CD4-positive, alpha-beta T cell (primary cell): ENCODE data around the gene DUOX2. TPM values are rescaled to one million over a fixed set of nuclear protein-coding genes. Genes with fewer than 3 reads are reported as not detected.
"Not testable (repeated sequence)": the region's sequence is repeated elsewhere in the genome, so short reads cannot be mapped to it uniquely, and the experiment has no call there.

Experiments
- ATAC-seq: fragments of 200-7000 bp; cut with Tn5 transposase; one replicate; pipeline ENCODE4 v1.10.0; 2022; ENCODE audit warnings: mild to moderate bottlenecking; ENCODE audit not compliant: poor library complexity
- CTCF ChIA-PET: fragments of 350-600 bp; sonication (Branson Sonifier 250); formaldehyde crosslinking; loops from one replicate; lab custom pipeline; 2021; ENCODE audit warnings: antibody characterized with exemption, inconsistent platforms; lab: Charles Lee
- POLR2A ChIA-PET: fragments of 350-600 bp; sonication (Branson Sonifier 250); formaldehyde crosslinking; loops from one replicate; lab custom pipeline; 2021; ENCODE audit warnings: antibody characterized with exemption, inconsistent platforms; lab: Charles Lee
- DNase-seq, 14 experiments: peaks; one replicate each; pipeline ENCODE4 v3.0.0-alpha.2; 2013 to 2020; ENCODE audit warnings: mixed read lengths in 2 of 14
- H3K27ac ChIP-seq, 2 donors: one replicate each; pipeline versions ENCODE4 v1.5.1 to v1.7.0; 2013; ENCODE audit warnings: low read length in 2 of 2, low read depth in 1 of 2, mild to moderate bottlenecking in 1 of 2
- H3K27me3 ChIP-seq, 2 experiments: 1 replicate in 1 of 2; 2 replicates in 1 of 2; pipeline versions ENCODE4 v1.6.1 to v1.7.0; 2013; ENCODE audit warnings: low read length in 2 of 2, control low read depth in 1 of 2, mild to moderate bottlenecking in 1 of 2, moderate library complexity in 1 of 2; ENCODE audit not compliant: insufficient read depth in 2 of 2, control insufficient read depth in 1 of 2
- H3K36me3 ChIP-seq: one replicate; pipeline ENCODE4 v1.6.1; 2013; ENCODE audit warnings: low read length, control low read depth; ENCODE audit not compliant: insufficient read depth
- H3K4me1 ChIP-seq: one replicate; pipeline ENCODE4 v1.6.1; 2013; ENCODE audit warnings: low read length, control low read depth; ENCODE audit not compliant: insufficient read depth
- H3K4me3 ChIP-seq: one replicate; pipeline ENCODE4 v1.5.1; 2013; ENCODE audit warnings: mild to moderate bottlenecking, low read length, moderate library complexity
- H3K9me3 ChIP-seq, 2 experiments: 1 replicate in 1 of 2; 2 replicates in 1 of 2; pipeline versions ENCODE4 v1.6.1 to v1.7.0; 2013; ENCODE audit warnings: low read length in 2 of 2, mild to moderate bottlenecking in 2 of 2, control low read depth in 1 of 2, moderate library complexity in 1 of 2; ENCODE audit not compliant: control insufficient read depth in 1 of 2, insufficient read depth in 1 of 2
- H3K27ac Mint-ChIP-seq: one replicate; pipeline ENCODE4 v1.8.0; 2020; ENCODE audit warnings: mixed read lengths
- H3K27me3 Mint-ChIP-seq: one replicate; pipeline ENCODE4 v1.8.0; 2021; ENCODE audit warnings: mixed read lengths
- H3K36me3 Mint-ChIP-seq: one replicate; pipeline ENCODE4 v1.8.0; 2021; ENCODE audit warnings: low read depth, mixed read lengths
- H3K4me1 Mint-ChIP-seq: one replicate; pipeline ENCODE4 v1.8.0; 2021; ENCODE audit warnings: low read depth, mixed read lengths
- H3K4me3 Mint-ChIP-seq: one replicate; pipeline ENCODE4 v1.8.0; 2020; ENCODE audit warnings: mild to moderate bottlenecking, mixed read lengths
- H3K9me3 Mint-ChIP-seq: one replicate; pipeline ENCODE4 v1.8.0; 2020; ENCODE audit warnings: mixed read lengths
- intact Hi-C, 2 experiments: fragments of 100-400 bp; cut with DNase I in 1 of 2; cut with micrococcal nuclease in 1 of 2; formaldehyde crosslinking; loops; one replicate each; pipeline versions ENCODE4 v1.15.1 to v1.9.0; 2023 to 2025; cut with DNase I, micrococcal nuclease
- total RNA-seq, 174 experiments: library from RNA in 2 of 174; stranded (reverse) in 2 of 174; gene quantifications; one replicate each; pipeline ENCODE4 v1.2.3 and lab custom pipeline; 2021 to 2026
- TF ChIP-seq, protein P1 (sequence below): fragments of 200-600 bp; IDR thresholded peaks from one replicate; pipeline ENCODE4 v1.8.0; 2022; ENCODE audit warnings: antibody characterized with exemption, mild to moderate bottlenecking

The DUOX2 gene
- total RNA-seq, 2 experiments from 2014 or later, result 0.05 to 0.08 TPM

DNA sequence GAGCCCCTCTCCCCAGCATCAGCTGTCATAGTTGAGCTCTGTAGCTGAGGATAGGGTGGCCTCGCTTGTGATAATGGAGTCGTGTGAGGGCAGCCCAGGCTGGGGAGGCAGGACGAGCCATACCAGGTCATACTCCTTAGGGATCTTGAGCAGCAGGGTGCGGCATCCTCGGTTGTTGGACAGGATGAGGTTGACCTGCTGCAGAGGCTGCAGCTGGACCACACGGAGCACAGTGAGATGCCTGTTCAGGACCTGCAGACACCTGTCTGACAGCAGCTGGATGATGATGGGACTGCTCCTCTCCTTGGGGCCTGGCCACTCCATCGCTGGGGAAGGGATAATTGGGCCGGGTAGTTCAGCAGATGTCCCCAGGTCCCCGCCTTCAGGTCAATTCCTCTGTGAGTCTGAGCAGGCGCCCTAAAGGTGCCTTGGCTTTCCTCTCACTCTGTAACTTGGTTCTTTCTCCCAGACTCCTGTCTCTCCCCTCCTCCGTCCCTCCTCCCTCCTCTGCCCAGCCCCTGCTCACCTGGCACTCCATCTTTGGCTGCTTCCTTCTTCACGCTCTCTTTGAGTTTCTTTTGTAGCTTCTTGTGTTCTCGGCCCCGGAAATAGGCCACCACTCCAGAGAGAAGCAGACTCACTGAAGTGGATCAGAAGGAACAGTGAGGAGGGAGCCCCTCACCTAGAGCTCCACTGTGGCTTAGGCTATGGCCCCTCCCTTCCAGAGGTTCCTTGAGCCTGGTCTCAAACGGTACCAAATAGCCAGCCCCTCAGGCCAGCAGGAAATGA is 7.8 kb downstream of the DUOX2 start:
- H3K4me3 ChIP-seq, result no peak overlapping the region
- peaks cover 0 to 6% of the 10 kb centered on the region in 2 experiments for H3K9me3 ChIP-seq
- ATAC-seq, result no peak
- H3K27ac ChIP-seq, result no peak overlapping the region
- Mint-ChIP-seq H3K36me3 (no peaks in the 10 kb centered on the region), H3K9me3 (no peaks in the 10 kb centered on the region), H3K4me3 (no peak overlapping the region), H3K27me3 (peaks cover 63% of the 10 kb centered on the region), H3K27ac (no peak overlapping the region), H3K4me1 (peaks cover 5% of the 10 kb centered on the region)
- intact Hi-C loops, result no loop called here
- no peak for DNase-seq
- ChIA-PET POLR2A (no interaction called here), CTCF (interaction anchor here (1.2 kb wide), 1 partner anchor 12 kb away, joined by 3 read pairs; no protein-coding TSS in a partner anchor)
- H3K36me3 ChIP-seq, result no peaks in the 10 kb centered on the region
- peaks cover 19 to 23% of the 10 kb centered on the region in 2 experiments for H3K27me3 ChIP-seq
- TF ChIP-seq, protein P1, sequence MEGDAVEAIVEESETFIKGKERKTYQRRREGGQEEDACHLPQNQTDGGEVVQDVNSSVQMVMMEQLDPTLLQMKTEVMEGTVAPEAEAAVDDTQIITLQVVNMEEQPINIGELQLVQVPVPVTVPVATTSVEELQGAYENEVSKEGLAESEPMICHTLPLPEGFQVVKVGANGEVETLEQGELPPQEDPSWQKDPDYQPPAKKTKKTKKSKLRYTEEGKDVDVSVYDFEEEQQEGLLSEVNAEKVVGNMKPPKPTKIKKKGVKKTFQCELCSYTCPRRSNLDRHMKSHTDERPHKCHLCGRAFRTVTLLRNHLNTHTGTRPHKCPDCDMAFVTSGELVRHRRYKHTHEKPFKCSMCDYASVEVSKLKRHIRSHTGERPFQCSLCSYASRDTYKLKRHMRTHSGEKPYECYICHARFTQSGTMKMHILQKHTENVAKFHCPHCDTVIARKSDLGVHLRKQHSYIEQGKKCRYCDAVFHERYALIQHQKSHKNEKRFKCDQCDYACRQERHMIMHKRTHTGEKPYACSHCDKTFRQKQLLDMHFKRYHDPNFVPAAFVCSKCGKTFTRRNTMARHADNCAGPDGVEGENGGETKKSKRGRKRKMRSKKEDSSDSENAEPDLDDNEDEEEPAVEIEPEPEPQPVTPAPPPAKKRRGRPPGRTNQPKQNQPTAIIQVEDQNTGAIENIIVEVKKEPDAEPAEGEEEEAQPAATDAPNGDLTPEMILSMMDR, result no peak
- H3K4me1 ChIP-seq, result no peaks in the 10 kb centered on the region

DNA sequence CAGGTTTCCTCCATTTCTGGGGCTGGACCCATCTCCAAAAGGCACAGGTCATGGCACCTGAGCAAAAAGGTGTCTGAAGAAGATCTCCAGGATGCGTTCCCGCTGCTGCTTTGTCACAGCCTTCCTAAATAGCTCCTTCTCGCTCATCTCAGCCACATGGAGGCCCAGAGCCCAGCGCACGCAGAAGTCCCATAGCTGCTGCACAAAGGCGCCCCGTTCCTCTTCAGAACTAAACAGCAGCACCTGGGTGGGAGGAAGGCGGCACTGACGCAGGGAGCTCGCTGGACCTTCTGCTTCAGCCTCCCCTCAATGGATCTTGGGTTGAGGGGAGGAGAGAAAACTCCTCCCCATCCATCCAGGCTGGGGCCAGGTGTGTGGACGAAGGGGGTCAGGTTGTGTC is 8.4 kb downstream of the DUOX2 start:
- H3K4me3 Mint-ChIP-seq, result no peak overlapping the region
- TF ChIP-seq, protein P1, result no peak
- H3K27me3 Mint-ChIP-seq, result peaks cover 65% of the 10 kb centered on the region
- no peak overlapping the region for H3K27ac ChIP-seq
- POLR2A ChIA-PET, result no interaction called here
- intact Hi-C loops, result no loop called here
- H3K9me3 Mint-ChIP-seq, result no peaks in the 10 kb centered on the region
- H3K27ac Mint-ChIP-seq, result no peak overlapping the region
- H3K36me3 ChIP-seq, result no peaks in the 10 kb centered on the region
- DNase-seq (no peak), ATAC-seq (no peak)
- H3K9me3 ChIP-seq, result peaks cover 0 to 6% of the 10 kb centered on the region in 2 experiments
- CTCF ChIA-PET, result interaction anchor here (1.2 kb wide), 1 partner anchor 13 kb away, joined by 3 read pairs; no protein-coding TSS in a partner anchor
- H3K4me3 ChIP-seq, result no peak overlapping the region
- peaks cover 5% of the 10 kb centered on the region for H3K4me1 Mint-ChIP-seq
- no peaks in the 10 kb centered on the region for H3K4me1 ChIP-seq
- H3K36me3 Mint-ChIP-seq, result no peaks in the 10 kb centered on the region
- peaks cover 19 to 23% of the 10 kb centered on the region in 2 experiments for H3K27me3 ChIP-seq

DNA sequence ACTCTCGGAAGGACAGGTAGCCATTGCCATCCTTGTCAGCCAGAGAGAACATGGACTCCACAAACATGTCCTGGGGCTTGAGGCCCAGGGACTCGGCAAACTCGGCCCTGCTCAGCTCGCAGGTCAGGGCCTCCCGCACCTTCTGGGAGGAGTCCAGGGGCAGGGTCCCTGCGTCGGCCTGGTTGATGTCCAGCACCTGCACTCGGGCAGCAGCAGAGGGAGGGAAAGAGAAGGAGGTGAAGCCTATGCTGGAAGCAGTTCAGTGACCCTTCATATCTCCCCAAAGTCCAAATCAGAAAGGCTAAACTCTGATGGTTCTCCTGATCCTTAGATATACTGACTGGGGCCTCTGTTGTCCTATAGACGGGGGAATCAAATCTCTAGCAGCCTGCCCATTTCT is 9.8 kb downstream of the DUOX2 start:
- H3K36me3 ChIP-seq, H3K9me3 Mint-ChIP-seq, intact Hi-C loops, DNase-seq, H3K4me3 ChIP-seq, H3K9me3 ChIP-seq, H3K27me3 ChIP-seq, H3K4me1 Mint-ChIP-seq, H3K4me3 Mint-ChIP-seq, H3K36me3 Mint-ChIP-seq, CTCF ChIA-PET, POLR2A ChIA-PET, H3K4me1 ChIP-seq, H3K27ac Mint-ChIP-seq, H3K27ac ChIP-seq, ATAC-seq: not testable (repeated sequence)
- peaks cover 55% of the 10 kb centered on the region for H3K27me3 Mint-ChIP-seq
